GM18907 (cell line): Measurements from ENCODE around the gene P2RX7.

ENCODE experiments used
- ATAC-seq: cut with Tn5 transposase; IDR thresholded peaks from one replicate; pipeline ENCODE4 v1.9.1; 2021; ENCODE audit warnings: mild to moderate bottlenecking, moderate library complexity; ENCODE audit not compliant: unreplicated experiment

Gene P2RX7

GRCh38 chr12:121132601-121133481 lies at the start of gene P2RX7:
Gene P2RX7, plus strand, starts transcription at chr12:121132876. Its CDS starts 95 bp downstream, at chr12:121132971.
- ATAC-seq = peak; percentile 49

GRCh38 chr12:121084229-121084628 lies 48.4 kb upstream of the P2RX7 start:
- no peak for ATAC-seq

- ATAC-seq = no peak
Measured at GRCh38 chr12:121085069-121085468, 47.6 kb upstream of the P2RX7 start.

- no peak for ATAC-seq
Measured at GRCh38 chr12:121085506-121086353, 46.9 kb upstream of the P2RX7 start.

DNA sequence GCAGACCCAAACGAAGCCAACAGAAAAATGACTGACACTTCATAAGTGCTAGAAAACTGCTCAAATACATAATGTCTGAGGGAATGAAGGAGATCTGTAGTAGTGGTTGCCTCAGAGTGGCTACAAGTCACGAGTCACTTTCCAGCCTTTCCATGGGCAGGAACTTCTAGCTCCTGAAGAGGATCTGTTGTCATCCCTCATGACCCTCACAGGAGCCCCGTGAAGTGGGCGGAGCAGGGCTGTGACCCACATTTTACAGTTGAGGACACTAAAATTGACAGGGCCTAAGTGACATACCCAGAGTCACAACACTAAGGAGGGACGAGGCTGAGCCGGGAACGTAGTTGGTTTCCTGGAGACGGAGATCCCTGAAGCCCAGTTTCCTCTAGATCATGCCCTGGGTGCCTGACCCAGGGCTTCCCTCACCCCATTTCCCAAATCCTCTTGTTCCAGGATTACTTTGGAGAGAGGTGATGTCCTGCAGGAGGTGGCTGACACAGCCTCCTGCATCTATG lies 45.8 kb upstream of the P2RX7 start:
- no peak for ATAC-seq

DNA sequence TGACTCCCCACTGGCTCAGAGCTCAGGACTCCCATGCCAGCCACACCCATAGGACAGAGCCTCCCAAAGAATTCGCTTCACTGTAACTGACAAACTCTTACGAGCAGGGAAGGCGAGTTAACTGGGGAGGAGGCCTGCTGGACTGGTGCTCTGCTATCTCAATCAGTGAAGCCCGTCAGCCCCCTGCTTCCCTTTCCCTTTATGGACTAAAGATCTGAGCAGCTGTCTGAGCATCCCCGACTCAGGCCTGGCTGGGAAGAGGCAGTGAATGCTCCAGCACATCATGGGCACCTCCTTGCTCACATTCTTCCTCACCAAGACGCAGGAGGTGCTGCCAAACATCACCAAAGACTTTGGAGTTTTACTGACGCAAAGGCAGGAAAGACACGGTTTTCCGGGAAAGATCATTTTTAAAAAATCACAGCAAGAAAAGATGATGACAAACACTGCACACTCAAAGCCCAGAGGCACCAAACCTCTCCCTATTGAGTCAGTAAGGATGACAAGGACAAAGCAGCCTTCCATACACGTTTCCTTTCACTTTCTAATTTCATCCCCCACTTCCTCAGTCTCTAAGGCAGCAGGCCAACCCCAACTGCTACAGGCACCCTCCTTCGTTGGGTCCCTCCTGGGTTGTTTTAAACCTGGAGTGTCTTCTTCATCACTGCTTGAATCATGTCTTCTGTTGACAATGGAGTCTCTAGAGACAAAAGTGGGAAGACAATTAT lies 45.0 kb upstream of the P2RX7 start:
- no peak for ATAC-seq

DNA sequence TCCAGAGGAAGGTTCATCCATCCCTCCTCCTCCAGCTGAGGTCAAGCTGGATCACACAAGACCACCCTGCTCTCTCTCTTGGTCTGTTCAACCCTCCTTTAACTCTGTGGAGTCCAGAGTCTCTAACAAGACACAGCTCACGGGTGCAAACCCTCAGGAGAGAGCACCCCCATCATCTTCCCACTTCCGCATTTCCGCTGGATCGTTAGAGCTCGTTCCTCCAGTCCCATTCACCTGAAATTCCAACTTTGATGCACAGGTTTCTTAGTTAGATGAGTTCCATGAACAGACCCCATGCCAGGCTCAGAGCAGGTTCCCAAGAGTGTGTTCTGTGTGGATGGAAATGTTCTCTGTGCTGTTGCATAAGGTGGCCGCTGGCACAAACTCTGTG lies 44.5 kb upstream of the P2RX7 start:
- no peak for ATAC-seq

GRCh38 chr12:121089031-121089812 lies 43.5 kb upstream of the P2RX7 start:
- ATAC-seq = no peak

- no peak for ATAC-seq
Measured at GRCh38 chr12:121089813-121090430, 42.8 kb upstream of the P2RX7 start.

- ATAC-seq = no peak
Measured at GRCh38 chr12:121090586-121091514, 41.8 kb upstream of the P2RX7 start.

DNA sequence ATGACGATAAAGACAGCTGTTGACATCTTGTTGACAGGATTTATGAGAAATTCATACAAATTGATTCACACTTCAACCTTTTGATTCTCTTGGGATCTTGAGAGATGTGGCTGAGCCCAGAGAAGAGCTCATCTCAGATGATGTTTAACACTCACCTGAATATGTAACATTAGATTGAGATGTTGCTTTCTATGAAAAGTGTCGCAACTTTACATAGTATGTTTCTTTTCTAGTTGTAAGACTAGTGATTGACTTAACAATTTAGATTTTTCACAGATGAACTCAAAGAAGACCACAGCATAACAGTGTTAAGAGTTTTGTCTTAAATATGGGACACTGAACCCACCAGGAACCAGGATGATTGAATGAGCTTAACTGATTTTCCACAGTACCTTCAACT lies 40.6 kb upstream of the P2RX7 start:
- no peak for ATAC-seq

- ATAC-seq = no peak
Measured at GRCh38 chr12:121093487-121093891, 39.2 kb upstream of the P2RX7 start.

- peak; percentile 64 for ATAC-seq
Measured at GRCh38 chr12:121095544-121096198, 37.0 kb upstream of the P2RX7 start.

GRCh38 chr12:121096199-121096798 lies 36.4 kb upstream of the P2RX7 start:
- ATAC-seq = no peak

GRCh38 chr12:121099779-121100178 lies 32.9 kb upstream of the P2RX7 start:
- no peak for ATAC-seq

- no peak for ATAC-seq
Measured at GRCh38 chr12:121102307-121102706, 30.4 kb upstream of the P2RX7 start.

DNA sequence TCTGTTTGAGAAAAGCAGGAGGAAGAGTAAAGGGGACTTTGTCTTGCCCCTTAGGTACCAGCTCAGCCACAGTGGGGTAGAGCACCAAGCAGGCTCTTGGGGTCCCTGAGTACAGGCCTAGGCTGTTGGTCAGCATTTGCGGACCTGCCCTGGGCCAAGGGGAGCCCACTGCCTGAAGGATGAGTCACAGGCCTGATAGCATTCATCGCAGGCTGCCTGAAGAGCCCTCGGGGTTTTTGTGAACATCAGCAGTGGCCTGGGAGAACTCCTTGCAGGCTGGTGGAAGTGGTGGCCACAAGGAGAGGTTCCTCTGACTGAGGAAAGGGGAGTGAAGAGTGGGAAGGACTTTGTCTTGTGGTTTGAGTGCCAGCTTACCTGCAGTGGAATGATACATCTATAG lies 25.0 kb upstream of the P2RX7 start:
- ATAC-seq = no peak

- no peak for ATAC-seq
Measured at GRCh38 chr12:121108492-121108891, 24.2 kb upstream of the P2RX7 start.
